ENCODE measurements around the gene KCND3.

DNA sequence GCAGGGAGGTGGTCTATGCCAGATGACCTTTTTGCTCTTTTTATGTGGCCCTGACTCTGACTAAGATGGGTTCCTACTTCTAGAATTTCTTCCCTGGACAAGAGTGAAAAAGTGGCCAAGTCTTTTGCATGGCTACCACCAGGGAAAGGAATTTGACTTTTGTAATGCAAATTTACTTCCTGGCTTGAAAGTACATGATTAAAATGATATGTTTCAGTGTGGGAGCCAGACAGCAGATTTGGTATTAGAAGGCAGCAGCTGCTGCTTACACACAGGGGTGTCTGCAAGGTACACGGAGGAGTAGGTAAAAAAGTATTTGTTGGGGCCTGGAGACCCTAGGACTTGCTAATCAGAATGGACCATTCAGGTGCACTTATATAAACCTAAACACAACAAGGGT, 78.4 kb downstream of the KCND3 start:
- TF ChIP-seq, protein P1, sequence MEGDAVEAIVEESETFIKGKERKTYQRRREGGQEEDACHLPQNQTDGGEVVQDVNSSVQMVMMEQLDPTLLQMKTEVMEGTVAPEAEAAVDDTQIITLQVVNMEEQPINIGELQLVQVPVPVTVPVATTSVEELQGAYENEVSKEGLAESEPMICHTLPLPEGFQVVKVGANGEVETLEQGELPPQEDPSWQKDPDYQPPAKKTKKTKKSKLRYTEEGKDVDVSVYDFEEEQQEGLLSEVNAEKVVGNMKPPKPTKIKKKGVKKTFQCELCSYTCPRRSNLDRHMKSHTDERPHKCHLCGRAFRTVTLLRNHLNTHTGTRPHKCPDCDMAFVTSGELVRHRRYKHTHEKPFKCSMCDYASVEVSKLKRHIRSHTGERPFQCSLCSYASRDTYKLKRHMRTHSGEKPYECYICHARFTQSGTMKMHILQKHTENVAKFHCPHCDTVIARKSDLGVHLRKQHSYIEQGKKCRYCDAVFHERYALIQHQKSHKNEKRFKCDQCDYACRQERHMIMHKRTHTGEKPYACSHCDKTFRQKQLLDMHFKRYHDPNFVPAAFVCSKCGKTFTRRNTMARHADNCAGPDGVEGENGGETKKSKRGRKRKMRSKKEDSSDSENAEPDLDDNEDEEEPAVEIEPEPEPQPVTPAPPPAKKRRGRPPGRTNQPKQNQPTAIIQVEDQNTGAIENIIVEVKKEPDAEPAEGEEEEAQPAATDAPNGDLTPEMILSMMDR (IDR thresholded peaks at IDR 0.05), result no peak
- no peak for TF ChIP-seq POLR2A (IDR thresholded peaks at IDR 0.05)

Measured in lower leg skin (tissue), 3 donors.